LNCaP clone FGC (cell line): ENCODE data around the gene CASZ1.

Experiments
- DNase-seq: peaks from one replicate; pipeline ENCODE4 v3.0.0-alpha.2; 2011; ENCODE audit warnings: low read depth
- H3K4me3 ChIP-seq: 2 replicates; pipeline ENCODE4 v1.5.1; 2011; ENCODE audit warnings: mild to moderate bottlenecking, low read depth, low read length, control low read depth
- TF ChIP-seq, protein P1 (sequence below): IDR thresholded peaks from 2 replicates; pipeline ENCODE4 v1.5.1; 2012; ENCODE audit warnings: mild to moderate bottlenecking; ENCODE audit not compliant: control insufficient read depth, insufficient read depth; ENCODE audit errors: extremely low read depth

Gene CASZ1

DNA sequence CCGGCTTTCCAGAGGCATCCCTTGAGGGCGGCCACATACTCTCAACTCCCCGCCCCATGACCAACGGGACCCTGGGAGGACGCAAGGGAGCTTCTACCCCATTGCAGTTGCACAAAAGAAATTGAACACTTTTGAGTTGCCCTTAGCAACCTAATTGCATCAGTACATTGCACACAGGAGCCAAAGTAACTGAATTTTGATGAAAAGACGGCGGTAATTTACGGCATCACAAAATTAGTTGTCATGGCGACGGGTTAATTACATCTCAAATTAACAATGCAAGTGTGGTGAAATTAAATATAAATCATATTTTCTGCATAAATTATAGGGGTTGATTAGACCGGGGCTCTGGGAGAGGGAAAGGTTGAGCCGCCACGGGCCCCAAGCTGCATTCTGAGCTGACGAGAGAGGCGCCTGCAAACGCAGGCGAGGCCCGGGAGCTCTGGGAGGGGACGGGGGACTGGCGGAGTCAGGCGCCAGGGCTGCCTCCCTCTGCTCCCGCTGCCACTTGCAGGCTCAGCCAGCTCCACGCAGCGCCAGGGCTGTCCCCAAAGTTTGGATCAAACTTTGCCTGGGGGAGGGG, 61.4 kb downstream of the CASZ1 start:
- no peak for DNase-seq
- TF ChIP-seq, protein P1, sequence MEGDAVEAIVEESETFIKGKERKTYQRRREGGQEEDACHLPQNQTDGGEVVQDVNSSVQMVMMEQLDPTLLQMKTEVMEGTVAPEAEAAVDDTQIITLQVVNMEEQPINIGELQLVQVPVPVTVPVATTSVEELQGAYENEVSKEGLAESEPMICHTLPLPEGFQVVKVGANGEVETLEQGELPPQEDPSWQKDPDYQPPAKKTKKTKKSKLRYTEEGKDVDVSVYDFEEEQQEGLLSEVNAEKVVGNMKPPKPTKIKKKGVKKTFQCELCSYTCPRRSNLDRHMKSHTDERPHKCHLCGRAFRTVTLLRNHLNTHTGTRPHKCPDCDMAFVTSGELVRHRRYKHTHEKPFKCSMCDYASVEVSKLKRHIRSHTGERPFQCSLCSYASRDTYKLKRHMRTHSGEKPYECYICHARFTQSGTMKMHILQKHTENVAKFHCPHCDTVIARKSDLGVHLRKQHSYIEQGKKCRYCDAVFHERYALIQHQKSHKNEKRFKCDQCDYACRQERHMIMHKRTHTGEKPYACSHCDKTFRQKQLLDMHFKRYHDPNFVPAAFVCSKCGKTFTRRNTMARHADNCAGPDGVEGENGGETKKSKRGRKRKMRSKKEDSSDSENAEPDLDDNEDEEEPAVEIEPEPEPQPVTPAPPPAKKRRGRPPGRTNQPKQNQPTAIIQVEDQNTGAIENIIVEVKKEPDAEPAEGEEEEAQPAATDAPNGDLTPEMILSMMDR: no peak
- no peak overlapping the region for H3K4me3 ChIP-seq

DNA sequence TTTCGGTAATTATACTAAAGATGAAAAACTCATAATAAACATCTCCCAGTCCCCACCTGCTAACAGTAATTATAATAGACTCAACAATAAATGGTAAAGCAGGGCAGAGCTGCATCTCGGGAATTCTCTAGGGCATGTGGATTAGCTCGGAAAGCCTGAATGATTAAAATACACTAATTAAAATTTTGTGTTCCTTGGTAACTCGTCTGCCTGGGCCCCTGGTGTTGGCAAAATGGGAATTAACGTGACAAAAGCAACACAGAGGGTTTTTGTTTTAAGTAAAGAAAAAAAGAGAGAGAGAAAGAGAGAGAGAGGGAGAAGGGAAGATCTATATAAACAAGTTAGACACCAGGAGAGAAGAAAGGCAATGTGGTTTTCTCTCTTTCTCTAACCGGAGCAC, 62.1 kb downstream of the CASZ1 start:
- TF ChIP-seq, protein P1: no peak
- no peak overlapping the region for H3K4me3 ChIP-seq
- no peak for DNase-seq

DNA sequence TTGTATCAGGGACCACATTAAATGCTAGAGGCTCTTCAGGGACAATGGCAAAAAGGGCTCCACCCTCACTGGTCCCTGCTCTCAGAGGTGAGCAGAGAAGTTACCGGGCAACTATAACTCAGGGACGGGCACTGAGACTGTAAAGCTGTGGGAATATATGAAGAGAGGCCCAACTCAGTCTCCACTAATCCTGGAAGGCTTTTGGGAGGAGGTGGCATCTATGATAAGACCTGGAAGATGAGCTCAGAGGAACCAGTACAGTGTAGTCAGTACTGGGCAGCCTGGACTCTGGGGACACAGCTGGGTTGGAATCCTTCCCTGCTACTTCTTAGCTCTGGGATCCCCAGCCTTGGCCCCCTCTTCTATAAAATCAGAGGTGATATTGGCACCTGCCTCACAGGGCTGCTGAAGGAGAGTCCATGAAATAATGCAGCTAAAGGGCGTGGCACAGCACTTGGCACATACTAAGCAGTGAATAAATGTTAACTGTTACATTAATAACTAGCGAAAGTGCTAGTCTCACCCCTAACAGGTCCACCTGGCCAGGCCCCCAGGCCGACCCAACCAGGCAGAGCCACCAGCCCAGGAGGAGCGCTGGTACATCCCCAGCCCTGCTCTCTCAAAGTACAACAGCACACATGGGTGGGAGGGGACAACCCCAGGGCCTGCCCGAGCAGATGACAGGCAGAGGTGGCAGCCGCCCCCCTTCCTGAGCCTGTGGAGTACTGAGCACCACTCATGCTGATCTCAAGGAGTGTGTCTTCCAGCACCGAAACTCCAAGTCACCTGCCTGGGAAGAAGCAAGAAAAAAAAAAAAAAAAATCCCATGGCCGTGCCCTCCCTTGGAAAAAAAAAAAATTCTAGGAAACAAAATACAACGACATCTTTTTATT, 62.7 kb downstream of the CASZ1 start:
- H3K4me3 ChIP-seq: no peak overlapping the region
- TF ChIP-seq, protein P1: no peak
- no peak for DNase-seq

DNA sequence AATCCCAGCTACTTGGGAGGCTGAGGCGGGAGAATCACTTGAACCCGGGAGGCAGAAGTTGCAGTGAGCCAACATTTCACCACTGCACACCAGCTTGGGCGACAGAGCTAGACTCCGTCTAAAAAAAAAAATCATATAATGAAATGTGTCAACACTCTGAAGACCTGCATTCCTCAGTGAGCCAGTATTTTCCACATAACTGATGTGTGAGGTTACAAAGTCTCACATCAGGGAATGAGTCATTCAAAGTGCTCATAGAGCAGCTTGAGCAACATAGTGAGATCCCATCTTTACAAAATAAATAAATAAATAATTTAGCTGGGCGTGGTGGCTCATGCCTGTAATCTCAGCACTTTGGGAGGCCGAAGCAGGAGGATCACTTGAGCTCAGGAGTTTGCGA, 65.5 kb downstream of the CASZ1 start:
- TF ChIP-seq, protein P1: no peak
- H3K4me3 ChIP-seq: no peak overlapping the region
- DNase-seq: no peak

DNA sequence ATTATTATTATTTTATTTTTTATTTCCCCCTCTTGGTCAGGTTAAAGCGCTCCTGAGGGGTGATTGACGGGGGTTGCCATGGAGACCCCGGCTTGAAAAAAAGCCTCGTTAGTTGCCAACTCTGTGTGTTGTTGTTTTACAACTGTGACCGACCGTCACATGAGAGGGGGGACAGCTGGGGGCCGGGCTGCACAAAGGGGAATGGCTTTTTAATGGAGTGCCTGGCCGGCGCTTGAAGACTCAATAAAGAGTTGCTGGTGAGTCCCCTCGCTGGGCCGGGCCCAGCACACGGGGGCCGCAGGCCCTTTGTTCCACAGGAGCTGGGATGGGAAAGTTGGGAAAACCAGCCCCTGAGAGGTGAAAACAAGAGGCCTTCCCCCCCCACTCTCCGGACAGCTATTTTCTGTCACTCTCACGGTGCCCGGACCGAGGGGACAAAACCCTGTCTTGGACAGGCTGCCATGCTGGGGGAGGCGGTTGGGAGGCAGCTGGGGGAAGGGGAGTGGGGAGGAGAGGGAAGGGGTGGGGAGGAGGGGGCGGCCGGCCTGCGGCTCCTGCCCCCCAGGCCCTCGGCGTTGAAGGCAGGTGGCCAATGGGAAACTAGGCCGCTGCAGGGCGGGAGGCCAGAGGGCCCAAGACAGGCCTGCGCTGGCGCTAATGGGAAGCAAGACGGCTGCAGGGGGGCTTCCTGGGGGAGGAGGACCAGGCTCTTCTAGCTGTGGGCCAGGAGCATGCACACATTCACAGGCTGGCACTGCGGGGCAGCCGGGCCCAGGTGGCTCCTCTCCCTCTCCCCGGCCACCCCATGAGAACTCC, 67.6 kb downstream of the CASZ1 start:
- TF ChIP-seq, protein P1: no peak
- no peak overlapping the region for H3K4me3 ChIP-seq
- DNase-seq: no peak

DNA sequence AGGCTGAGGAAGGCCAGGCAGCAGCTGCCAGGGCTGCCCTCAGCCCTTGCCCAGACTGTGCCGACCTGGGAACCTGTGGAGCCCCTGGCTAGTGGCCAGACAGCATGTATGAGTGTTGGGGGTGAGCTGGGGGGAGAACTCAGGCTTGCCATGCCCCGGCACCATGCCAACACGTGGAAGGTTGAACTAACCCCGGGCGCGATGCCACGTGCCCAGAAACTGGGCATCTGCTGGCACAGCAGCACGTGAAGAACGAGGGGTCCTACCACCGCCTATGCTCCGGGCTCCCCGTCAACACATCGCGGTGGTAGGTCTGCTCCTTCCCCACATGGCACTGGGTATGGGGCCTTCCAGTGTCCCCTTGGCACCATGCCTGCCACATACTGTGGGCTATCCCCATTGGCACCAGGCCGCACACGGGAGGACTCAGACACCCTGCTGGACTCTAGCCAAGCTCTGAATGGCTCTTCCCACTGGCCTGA, 68.7 kb downstream of the CASZ1 start:
- H3K4me3 ChIP-seq: no peak overlapping the region
- TF ChIP-seq, protein P1: no peak
- DNase-seq: no peak
